GM06990 (cell line): Measurements from ENCODE around the gene HSF2.
A peak's percentile ranks its signal among the peaks of the same experiment; 100 is the strongest.

Source experiments
- DNase-seq: peaks from one replicate; pipeline ENCODE4 v3.0.0-alpha.2; 2011; ENCODE audit not compliant: insufficient read length; ENCODE audit errors: extremely low read depth
- H3K27me3 ChIP-seq: replicated peaks from 2 replicates; pipeline ENCODE4 v1.6.0; 2011; ENCODE audit warnings: low read length; ENCODE audit not compliant: control insufficient read depth, insufficient read depth
- H3K36me3 ChIP-seq: 2 replicates; pipeline ENCODE4 v1.5.1; 2011; ENCODE audit warnings: low read length; ENCODE audit not compliant: control insufficient read depth, insufficient read depth
- H3K4me3 ChIP-seq: replicated peaks from 2 replicates; pipeline ENCODE4 v1.5.1; 2011; ENCODE audit warnings: low read depth, mild to moderate bottlenecking, control low read depth, low read length
- CTCF ChIP-seq: IDR thresholded peaks from 2 replicates; pipeline ENCODE4 v1.5.1; 2011; ENCODE audit warnings: low read length, control low read depth, mild to moderate bottlenecking, inconsistent platforms; ENCODE audit not compliant: insufficient read depth, poor library complexity, severe bottlenecking

The HSF2 gene

GRCh38 chr6:122399348-122400120 lies at the start of gene HSF2:
TSS of gene HSF2 (plus strand) at chr6:122399652. CDS start at chr6:122399738, 86 bp downstream.
- DNase-seq, result peak; percentile 98
- H3K36me3 ChIP-seq, result no peaks in the 10 kb centered on the region
- H3K4me3 ChIP-seq, result peak within 1 kb of the TSS; percentile 96
- TF ChIP-seq CTCF, result peak; percentile 19
- no peaks in the 10 kb centered on the region for H3K27me3 ChIP-seq

GRCh38 chr6:122352981-122353664 lies 46.3 kb upstream of the HSF2 start:
- no peak overlapping the region for H3K4me3 ChIP-seq
- no peak for DNase-seq
- TF ChIP-seq CTCF, result no peak

GRCh38 chr6:122360809-122361208 lies 38.6 kb upstream of the HSF2 start:
- Histone ChIP-seq H3K36me3 (no peaks in the 10 kb centered on the region), H3K4me3 (no peak overlapping the region), H3K27me3 (no peaks in the 10 kb centered on the region)
- no peak for TF ChIP-seq CTCF
- no peak for DNase-seq

More at GRCh38 chr6:122352981-122353664, 46.3 kb upstream of the HSF2 start:
- H3K36me3 ChIP-seq, result no peaks in the 10 kb centered on the region
- no peaks in the 10 kb centered on the region for H3K27me3 ChIP-seq

GRCh38 chr6:122361314-122361979 lies 38.0 kb upstream of the HSF2 start:
- TF ChIP-seq CTCF, result no peak
- Histone ChIP-seq H3K36me3 (no peaks in the 10 kb centered on the region), H3K27me3 (no peaks in the 10 kb centered on the region), H3K4me3 (no peak overlapping the region)
- no peak for DNase-seq

- no peak for DNase-seq
- Histone ChIP-seq H3K27me3 (no peaks in the 10 kb centered on the region), H3K36me3 (no peaks in the 10 kb centered on the region), H3K4me3 (no peak overlapping the region)
- TF ChIP-seq CTCF, result no peak
Measured at GRCh38 chr6:122363769-122364483, 35.5 kb upstream of the HSF2 start.
